GM12891 (cell line): Measurements from ENCODE around the gene PLBD1.

Source experiments
- DNase-seq: peaks from one replicate; pipeline ENCODE4 v3.0.0; 2011; ENCODE audit warnings: low spot score; ENCODE audit not compliant: insufficient read length
- FAIRE-seq: peaks from 2 replicates; lab custom pipeline; 2011; peaks lifted over from hg19 to GRCh38; lab: Jason Lieb, UNC
- PAX5 ChIP-seq: IDR thresholded peaks from 2 replicates; pipeline ENCODE4 v1.6.1; 2011; ENCODE audit warnings: low read length, moderate library complexity, mild to moderate bottlenecking; ENCODE audit not compliant: insufficient read depth, severe bottlenecking
- POLR2A ChIP-seq: IDR thresholded peaks from 2 replicates; pipeline ENCODE4 v1.6.1; 2011; ENCODE audit warnings: low read depth, low read length, control low read depth
- POLR2AphosphoS5 ChIP-seq: IDR thresholded peaks from 2 replicates; pipeline ENCODE4 v1.6.1; 2011; ENCODE audit warnings: low read depth, low read length, control low read depth
- POU2F2 ChIP-seq: IDR thresholded peaks from 2 replicates; pipeline ENCODE4 v1.6.1; 2011; ENCODE audit warnings: low read depth, mild to moderate bottlenecking, control low read depth, low read length, moderate library complexity
- SPI1 ChIP-seq: IDR thresholded peaks from 2 replicates; pipeline ENCODE4 v1.6.1; 2011; ENCODE audit warnings: low read depth, low read length, control low read depth
- TAF1 ChIP-seq: IDR thresholded peaks from 2 replicates; pipeline ENCODE4 v1.6.1; 2011; ENCODE audit warnings: low read depth, low read length, control low read depth

The PLBD1 gene

DNA sequence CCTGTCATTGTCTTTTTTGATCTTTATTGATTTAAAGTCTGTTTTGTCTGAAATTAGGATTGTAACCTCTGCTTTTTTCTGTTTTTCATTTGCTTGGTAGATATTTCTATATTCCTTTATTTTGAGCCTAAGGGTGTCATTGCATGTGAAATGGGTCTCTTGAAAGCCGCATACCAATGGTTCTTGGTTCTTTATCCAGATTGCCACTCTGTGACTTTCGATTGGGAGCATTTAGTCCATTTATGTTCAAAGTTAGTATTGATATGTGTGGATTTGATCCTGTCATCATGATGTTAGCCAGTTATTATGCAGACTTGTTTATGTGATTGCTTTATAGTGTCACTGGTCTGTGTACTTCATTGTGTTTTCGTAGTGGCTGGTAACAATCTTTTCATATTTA lies 29.8 kb upstream of the PLBD1 start:
- TF ChIP-seq POU2F2, result no peak
- TF ChIP-seq POLR2A, result no peak
- no peak for TF ChIP-seq PAX5
- no peak for TF ChIP-seq TAF1
- no peak for TF ChIP-seq SPI1
- TF ChIP-seq POLR2AphosphoS5, result no peak
- DNase-seq (no peak), FAIRE-seq (no peak)

DNA sequence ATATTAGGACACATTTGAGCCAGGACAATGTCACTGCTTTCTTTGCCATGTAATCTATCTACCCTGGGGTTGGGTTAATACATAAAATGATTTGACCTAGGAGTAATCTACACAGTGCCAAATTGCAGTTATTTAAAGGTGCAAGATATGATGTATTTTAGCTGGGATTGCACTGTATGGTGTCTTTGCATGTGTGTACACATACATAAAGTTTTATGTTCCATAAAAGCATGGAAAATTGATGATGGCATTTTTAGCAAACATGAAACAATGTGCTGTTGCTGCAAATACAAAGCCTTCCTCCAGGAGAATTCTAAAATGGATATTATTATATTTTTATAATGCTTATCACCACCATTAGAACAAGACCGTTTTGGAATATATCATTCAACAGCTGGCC lies 24.0 kb upstream of the PLBD1 start:
- DNase-seq (no peak), FAIRE-seq (no peak)
- TF ChIP-seq POLR2A, result no peak
- TF ChIP-seq SPI1, result no peak
- no peak for TF ChIP-seq POU2F2
- TF ChIP-seq PAX5, result no peak
- TF ChIP-seq TAF1, result no peak
- TF ChIP-seq POLR2AphosphoS5, result no peak

DNA sequence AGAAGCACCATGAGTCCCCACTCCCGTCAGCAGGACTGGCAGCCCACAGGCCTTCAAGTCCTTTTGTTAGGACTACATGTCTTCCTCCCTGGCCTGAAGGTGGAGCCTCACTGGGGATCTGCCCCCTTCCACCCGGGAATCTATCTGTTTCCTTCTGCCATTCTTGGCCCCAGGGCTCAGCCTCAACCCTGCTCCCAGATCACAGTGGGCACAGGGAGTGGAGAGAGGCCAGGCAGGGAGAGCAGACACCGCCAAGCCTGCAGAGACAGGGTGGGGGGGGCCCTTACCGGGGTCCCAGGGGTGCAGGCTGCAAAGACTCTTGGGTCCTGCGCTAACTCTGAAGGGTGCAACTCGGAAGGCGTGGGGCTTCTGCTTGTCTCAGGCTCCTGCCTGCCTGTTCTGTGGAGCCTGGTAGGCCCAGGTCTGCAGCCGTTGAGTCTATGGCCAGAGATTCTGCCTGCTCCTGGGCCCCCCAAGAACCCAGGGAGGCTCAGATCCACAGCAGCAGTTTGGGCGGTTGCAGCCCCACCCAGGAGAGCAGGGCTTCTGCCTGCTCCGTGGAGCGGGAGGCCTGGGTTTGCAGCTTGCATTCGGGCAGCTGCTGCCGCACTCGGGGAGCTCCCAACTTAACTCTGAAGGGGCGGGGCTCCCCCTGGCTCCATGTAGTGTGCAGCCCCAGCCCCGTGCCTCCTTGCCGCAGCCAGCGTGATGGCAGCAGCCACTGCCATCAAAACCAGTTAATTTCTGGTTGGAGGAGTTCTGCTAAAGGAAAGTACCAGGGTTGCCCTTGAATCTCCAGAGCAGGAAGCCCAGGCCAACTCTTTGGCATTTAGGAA lies 21.7 kb upstream of the PLBD1 start:
- DNase-seq, result no peak
- no peak for FAIRE-seq
- TF ChIP-seq POLR2AphosphoS5 (no peak), POU2F2 (no peak), PAX5 (no peak), TAF1 (no peak), SPI1 (no peak), POLR2A (no peak)

DNA sequence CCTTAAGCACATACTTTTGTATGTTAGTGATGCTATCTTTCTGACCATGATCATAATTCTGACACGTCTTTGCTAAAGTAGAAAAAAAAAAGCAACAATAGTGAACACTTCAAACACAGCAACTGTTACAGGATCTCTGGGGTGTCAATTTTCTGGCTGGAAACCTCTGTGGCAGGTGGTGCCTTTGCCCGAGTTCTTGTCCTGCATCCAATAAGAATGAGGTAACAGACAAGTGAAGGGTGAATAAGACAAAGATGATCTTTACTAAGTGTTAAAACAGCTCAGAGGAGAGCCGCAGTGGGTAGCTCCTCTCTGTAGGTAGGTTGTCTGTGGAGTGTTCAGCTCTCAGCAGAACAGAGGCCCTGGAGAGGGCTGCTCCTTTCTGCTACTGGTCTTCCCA lies 20.9 kb upstream of the PLBD1 start:
- DNase-seq, result no peak
- TF ChIP-seq POLR2AphosphoS5 (no peak), TAF1 (no peak), PAX5 (no peak), SPI1 (no peak), POLR2A (no peak), POU2F2 (no peak)
- no peak for FAIRE-seq

DNA sequence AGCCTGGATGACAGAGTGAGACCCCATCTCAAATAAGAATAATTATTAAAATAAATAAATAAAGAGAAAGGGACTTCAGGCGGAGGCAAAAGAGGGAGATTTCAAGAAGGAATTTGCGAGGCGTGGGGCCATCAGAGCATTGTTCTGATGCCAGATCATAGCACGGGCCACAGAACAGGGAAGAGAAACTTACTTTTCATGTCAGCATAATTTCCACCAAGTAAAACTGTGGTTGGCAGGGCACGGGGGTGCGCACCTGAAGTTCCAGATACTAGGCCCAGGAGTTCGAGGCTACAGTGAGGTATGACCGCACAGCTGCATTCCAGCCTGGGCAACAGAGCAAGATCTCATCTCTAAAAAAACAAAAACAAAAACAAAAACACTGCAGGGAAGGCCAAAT lies 11.0 kb upstream of the PLBD1 start:
- no peak for TF ChIP-seq POLR2A
- no peak for TF ChIP-seq TAF1
- peak; percentile 61 for TF ChIP-seq SPI1
- TF ChIP-seq POU2F2, result no peak
- TF ChIP-seq PAX5, result no peak
- no peak for TF ChIP-seq POLR2AphosphoS5
- DNase-seq (no peak), FAIRE-seq (peak; percentile 76)

DNA sequence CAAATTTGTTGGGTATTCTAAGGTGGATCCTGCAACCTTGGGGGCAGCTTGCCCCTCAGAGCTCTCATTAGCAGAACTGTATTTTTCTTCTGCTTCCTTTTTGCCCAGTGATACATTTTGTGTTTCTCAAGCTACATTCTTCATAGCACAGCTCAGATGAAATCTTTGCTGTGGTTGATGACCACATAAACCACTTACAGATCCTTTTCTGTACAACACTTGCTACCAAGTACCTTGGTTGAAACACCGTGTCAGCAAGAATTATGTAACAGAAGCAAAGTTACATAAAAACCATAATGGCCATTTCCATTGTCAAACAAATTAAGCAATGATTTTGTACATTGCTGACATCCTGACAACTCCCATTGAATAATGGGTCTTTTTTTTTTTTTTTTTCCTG lies 9.7 kb upstream of the PLBD1 start:
- no peak for DNase-seq
- FAIRE-seq, result peak; percentile 91
- TF ChIP-seq POLR2AphosphoS5 (no peak), POU2F2 (no peak), POLR2A (no peak), PAX5 (no peak), TAF1 (no peak), SPI1 (no peak)

DNA sequence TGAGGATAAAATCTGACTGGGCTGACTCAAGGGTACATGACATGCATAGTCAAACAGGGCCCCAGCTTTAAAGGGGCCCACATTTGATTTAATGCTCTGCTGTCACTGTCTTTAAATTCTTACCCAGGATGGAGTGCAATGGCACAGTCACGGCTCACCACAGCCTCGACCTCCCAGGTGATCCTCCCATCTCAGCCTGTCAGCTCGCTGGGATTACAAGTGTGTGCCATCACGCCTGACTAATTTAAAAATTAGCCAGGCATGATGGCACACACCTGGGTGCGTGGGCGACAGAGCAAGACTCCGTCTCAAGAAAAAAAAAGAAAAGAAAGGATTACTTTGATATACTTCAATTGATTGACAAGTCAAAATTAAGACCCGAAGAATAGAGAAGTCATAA lies 9.2 kb upstream of the PLBD1 start:
- FAIRE-seq, result peak; percentile 9
- no peak for DNase-seq
- TF ChIP-seq TAF1 (no peak), PAX5 (no peak), POLR2AphosphoS5 (no peak), POU2F2 (no peak), POLR2A (no peak), SPI1 (no peak)

DNA sequence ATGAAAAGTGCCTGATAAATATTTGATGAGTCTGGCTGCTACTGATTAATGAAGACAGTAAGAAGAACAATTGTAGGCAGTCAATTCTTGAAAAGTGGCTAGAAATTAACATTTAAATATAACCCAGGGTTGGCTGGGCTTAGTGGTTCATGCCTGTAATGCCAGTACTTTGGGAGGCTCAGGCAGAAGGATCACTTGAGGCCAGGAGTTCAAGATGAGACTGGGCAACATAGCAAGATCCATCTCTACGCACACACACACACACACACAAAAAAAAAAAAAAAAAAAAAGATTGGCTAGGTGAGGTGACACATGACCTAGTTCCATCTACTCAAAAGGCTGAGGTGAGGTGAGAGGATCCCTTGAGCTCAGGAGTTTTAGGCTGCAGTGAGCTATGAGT lies 7.9 kb upstream of the PLBD1 start:
- DNase-seq (no peak), FAIRE-seq (no peak)
- no peak for TF ChIP-seq PAX5
- TF ChIP-seq POLR2A, result no peak
- TF ChIP-seq POU2F2, result no peak
- TF ChIP-seq SPI1, result no peak
- no peak for TF ChIP-seq POLR2AphosphoS5
- TF ChIP-seq TAF1, result no peak

DNA sequence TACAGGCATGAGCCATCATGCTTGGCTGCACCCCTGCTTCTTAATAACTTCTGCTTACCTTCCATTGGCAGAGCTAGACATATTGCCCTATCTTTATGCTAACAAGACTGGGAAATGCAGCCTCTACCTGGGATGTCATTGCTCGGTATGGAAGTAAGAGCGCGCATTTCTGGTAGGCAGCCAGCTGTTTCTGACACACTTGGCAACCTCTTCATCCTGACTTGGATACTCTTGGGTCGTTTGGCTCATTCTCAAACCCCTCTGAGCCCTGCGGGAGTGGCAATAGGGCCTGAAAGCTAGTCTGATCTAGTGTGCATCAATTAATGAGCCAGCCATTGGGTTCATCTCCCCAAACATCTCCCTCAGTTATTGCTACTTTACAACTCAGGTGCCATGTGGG lies 5.4 kb upstream of the PLBD1 start:
- DNase-seq (no peak), FAIRE-seq (no peak)

DNA sequence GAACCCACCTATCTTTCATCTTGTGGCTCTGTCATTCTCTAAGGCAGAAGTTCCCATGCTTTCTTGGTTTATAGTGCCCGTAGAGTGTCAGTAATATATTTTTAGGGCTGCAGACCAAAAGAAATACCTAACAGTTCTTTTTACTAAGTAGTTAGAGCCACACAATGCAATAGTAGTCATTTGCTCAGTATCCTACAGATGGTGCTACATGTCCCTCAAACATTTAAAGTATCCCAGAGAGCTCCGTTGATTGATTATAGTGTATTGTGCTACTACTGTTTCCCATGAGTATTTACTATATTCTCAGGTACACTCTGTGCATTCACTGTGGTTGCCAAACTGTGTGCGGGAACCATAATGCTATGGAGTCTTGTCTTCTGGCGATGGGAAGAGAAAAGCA lies 4.7 kb upstream of the PLBD1 start:
- DNase-seq (no peak), FAIRE-seq (peak; percentile 13)
- TF ChIP-seq PAX5, result no peak
- no peak for TF ChIP-seq SPI1
- TF ChIP-seq POLR2AphosphoS5, result no peak
- no peak for TF ChIP-seq POLR2A

More for the DNA sequence above, 5.4 kb upstream of the PLBD1 start:
- no peak for TF ChIP-seq POU2F2
- no peak for TF ChIP-seq TAF1
- no peak for TF ChIP-seq PAX5

DNA sequence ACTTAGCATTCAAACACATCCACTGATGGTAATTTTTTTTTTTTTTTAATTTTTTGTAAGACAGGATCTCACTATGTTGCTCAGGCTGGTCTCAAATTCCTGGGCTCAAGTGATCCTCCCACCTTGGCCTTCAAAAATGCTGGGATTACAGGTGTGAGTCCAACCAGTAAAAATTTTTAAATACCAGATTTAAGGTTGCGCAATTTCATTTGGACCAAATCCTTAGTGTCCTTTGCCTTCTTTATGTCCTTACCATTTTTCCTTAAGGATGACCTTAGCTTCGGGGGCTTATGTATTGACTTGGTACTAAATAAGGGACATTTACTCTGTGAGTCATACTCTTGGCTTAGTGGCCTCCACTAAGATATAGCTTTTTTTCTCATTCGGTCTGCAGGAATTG lies 4.1 kb upstream of the PLBD1 start:
- no peak for TF ChIP-seq POU2F2
- TF ChIP-seq POLR2AphosphoS5, result no peak
- TF ChIP-seq SPI1, result no peak
- no peak for TF ChIP-seq POLR2A
- no peak for TF ChIP-seq PAX5
- no peak for TF ChIP-seq TAF1
- no peak for DNase-seq
- FAIRE-seq, result no peak
